ENCODE data around the gene TMEM40.
"Not testable (repeated sequence)": the region's sequence is repeated elsewhere in the genome, so short reads cannot be mapped to it uniquely, and the experiment has no call there.

Gene TMEM40

GRCh38 chr3:12759097-12759679, at the start of gene TMEM40:
Gene TMEM40, minus strand, starts transcription at chr3:12759259. Its CDS starts 9,427 bp downstream, at chr3:12749832.
- in situ Hi-C loops (cut with MboI; ENCODE audit: low sequenced_read_pairs), result no loop called here

GRCh38 chr3:12808587-12808986, 49.5 kb upstream of the TMEM40 start:
- in situ Hi-C loops (cut with MboI; ENCODE audit: low sequenced_read_pairs), result no loop called here

- in situ Hi-C loops (cut with MboI; ENCODE audit: low sequenced_read_pairs), result no loop called here
Observed at GRCh38 chr3:12807601-12808359, 48.7 kb upstream of the TMEM40 start.

GRCh38 chr3:12807066-12807465, 48.0 kb upstream of the TMEM40 start:
- in situ Hi-C loops (cut with MboI; ENCODE audit: low sequenced_read_pairs), result no loop called here

- in situ Hi-C loops (cut with MboI; ENCODE audit: low sequenced_read_pairs), result no loop called here
Observed at GRCh38 chr3:12803371-12803770, 44.3 kb upstream of the TMEM40 start.

- in situ Hi-C loops (cut with MboI; ENCODE audit: low sequenced_read_pairs), result no loop called here
Observed at GRCh38 chr3:12799525-12800440, 40.7 kb upstream of the TMEM40 start.

GRCh38 chr3:12798559-12799179, 39.6 kb upstream of the TMEM40 start:
- in situ Hi-C loops (cut with MboI; ENCODE audit: low sequenced_read_pairs), result no loop called here

GRCh38 chr3:12797892-12798558, 39.0 kb upstream of the TMEM40 start:
- in situ Hi-C loops (cut with MboI; ENCODE audit: low sequenced_read_pairs), result no loop called here

GRCh38 chr3:12797124-12797891, 38.2 kb upstream of the TMEM40 start:
- in situ Hi-C loops (cut with MboI; ENCODE audit: low sequenced_read_pairs), result no loop called here

- in situ Hi-C loops (cut with MboI; ENCODE audit: low sequenced_read_pairs), result no loop called here
Observed at GRCh38 chr3:12796171-12797123, 37.4 kb upstream of the TMEM40 start, which contains the start of gene CAND2. Gene CAND2, plus strand, starts transcription at chr3:12796680. Its CDS starts 41 bp downstream, at chr3:12796721.

GRCh38 chr3:12793701-12794100, 34.6 kb upstream of the TMEM40 start:
- in situ Hi-C loops (cut with MboI; ENCODE audit: low sequenced_read_pairs), result no loop called here

- in situ Hi-C loops (cut with MboI; ENCODE audit: low sequenced_read_pairs), result no loop called here
Observed at GRCh38 chr3:12791430-12791829, 32.4 kb upstream of the TMEM40 start.

- in situ Hi-C loops (cut with MboI; ENCODE audit: low sequenced_read_pairs), result not testable (repeated sequence)
Observed at GRCh38 chr3:12787967-12788690, 29.1 kb upstream of the TMEM40 start.

GRCh38 chr3:12787346-12787745, 28.3 kb upstream of the TMEM40 start:
- in situ Hi-C loops (cut with MboI; ENCODE audit: low sequenced_read_pairs), result not testable (repeated sequence)

GRCh38 chr3:12785096-12785495, 26.0 kb upstream of the TMEM40 start:
- in situ Hi-C loops (cut with MboI; ENCODE audit: low sequenced_read_pairs), result no loop called here

- in situ Hi-C loops (cut with MboI; ENCODE audit: low sequenced_read_pairs), result no loop called here
Observed at GRCh38 chr3:12782172-12782815, 23.2 kb upstream of the TMEM40 start.

GRCh38 chr3:12780751-12781150, 21.7 kb upstream of the TMEM40 start:
- in situ Hi-C loops (cut with MboI; ENCODE audit: low sequenced_read_pairs), result no loop called here
